ENCODE results near the gene TNFRSF8. TPM values are rescaled to one million over a fixed set of nuclear protein-coding genes. Genes with fewer than 3 reads are reported as not detected.
A peak's percentile ranks its signal among the peaks of the same experiment; 100 is the strongest.

TNFRSF8 gene
- total RNA-seq, 1 donor from 2014 or later = 0.31 TPM

GRCh38 chr1:12051361-12051760 is 11.7 kb upstream of the TNFRSF8 start:
- Mint-ChIP-seq H3K9me3 (no peaks in the 10 kb centered on the region), H3K4me1 (peaks cover 13% of the 10 kb centered on the region), H3K27ac (no peak overlapping the region), H3K27me3 (ENCODE audit: low read depth) (no peaks in the 10 kb centered on the region), H3K36me3 (no peaks in the 10 kb centered on the region), H3K4me3 (no peak overlapping the region)
- no peak for DNase-seq (ENCODE audit: low spot score in 2 of 2, unreplicated experiment in 2 of 2)
- TF ChIP-seq, protein P1, sequence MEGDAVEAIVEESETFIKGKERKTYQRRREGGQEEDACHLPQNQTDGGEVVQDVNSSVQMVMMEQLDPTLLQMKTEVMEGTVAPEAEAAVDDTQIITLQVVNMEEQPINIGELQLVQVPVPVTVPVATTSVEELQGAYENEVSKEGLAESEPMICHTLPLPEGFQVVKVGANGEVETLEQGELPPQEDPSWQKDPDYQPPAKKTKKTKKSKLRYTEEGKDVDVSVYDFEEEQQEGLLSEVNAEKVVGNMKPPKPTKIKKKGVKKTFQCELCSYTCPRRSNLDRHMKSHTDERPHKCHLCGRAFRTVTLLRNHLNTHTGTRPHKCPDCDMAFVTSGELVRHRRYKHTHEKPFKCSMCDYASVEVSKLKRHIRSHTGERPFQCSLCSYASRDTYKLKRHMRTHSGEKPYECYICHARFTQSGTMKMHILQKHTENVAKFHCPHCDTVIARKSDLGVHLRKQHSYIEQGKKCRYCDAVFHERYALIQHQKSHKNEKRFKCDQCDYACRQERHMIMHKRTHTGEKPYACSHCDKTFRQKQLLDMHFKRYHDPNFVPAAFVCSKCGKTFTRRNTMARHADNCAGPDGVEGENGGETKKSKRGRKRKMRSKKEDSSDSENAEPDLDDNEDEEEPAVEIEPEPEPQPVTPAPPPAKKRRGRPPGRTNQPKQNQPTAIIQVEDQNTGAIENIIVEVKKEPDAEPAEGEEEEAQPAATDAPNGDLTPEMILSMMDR (IDR thresholded peaks at IDR 0.05; ENCODE audit: unreplicated experiment) = no peak

DNA sequence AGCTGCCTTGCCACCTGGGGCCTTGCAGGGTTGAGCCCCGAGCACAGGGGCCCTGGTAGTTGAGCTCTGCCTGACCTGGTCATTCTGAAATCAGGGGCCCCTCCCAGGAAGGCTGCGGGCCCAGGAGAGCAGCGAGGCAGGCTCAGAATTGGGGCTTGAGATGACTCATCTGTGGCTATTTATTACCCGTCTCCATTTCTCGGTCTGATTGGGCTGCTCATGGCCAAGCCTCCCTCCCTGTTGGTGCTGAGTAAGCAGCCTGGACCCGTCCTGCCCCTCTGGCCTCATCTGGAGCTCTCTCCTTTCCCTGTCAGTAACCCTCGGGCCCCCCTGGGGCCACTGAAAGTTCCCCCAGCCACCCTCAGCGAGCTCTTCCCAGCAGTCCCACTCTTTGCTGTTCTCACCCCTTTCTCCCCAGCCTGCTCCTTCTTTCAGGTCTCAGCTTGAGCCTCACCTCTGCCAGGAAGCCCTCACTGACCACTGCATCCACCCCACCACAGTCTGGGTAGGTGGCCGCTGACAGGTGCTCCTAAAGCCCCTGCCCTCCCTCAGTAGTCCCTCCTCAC is 11.0 kb upstream of the TNFRSF8 start:
- peak overlapping the region; percentile 13 for H3K4me3 Mint-ChIP-seq
- H3K27me3 Mint-ChIP-seq (ENCODE audit: low read depth) = no peaks in the 10 kb centered on the region
- TF ChIP-seq, protein P1 (IDR thresholded peaks at IDR 0.05; ENCODE audit: unreplicated experiment) = no peak
- H3K27ac Mint-ChIP-seq = peak overlapping the region; percentile 8
- H3K9me3 Mint-ChIP-seq = no peaks in the 10 kb centered on the region
- H3K4me1 Mint-ChIP-seq = peaks cover 13% of the 10 kb centered on the region
- no peak for DNase-seq (ENCODE audit: low spot score in 2 of 2, unreplicated experiment in 2 of 2)
- H3K36me3 Mint-ChIP-seq = no peaks in the 10 kb centered on the region

DNA sequence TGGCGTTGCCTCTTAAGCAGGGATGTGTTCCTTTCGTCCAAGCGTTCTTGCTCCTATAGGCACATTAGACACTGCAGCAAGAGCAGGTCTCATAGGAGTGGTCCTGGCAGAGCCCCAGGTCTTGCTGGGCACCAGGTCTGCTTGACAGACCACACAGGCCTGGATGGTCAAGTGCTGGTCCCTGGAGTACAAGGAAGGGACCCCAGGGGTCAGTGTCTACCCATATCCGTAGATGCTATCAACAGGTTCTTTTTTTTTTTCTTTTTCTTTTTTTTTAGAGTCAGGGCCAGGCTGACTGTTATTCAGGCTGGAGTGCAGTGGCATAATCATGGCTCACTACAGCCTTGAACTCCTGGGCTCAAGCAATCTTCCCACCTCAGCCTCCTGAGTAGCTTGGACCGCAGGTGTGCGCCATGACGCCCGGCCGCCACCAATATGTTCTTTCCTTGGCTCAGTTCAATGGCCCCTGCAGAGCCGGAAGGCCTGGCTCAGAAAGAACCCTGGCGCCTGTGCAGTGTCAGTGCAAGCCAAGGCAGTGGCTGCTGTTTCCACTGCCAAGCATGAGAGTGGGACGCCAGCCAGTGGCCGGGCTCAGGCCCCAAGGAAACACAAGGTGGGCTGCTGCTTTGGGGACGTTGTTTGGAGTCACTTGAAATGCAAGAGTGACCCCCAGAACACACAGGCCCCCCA is 10.0 kb upstream of the TNFRSF8 start:
- no peak for DNase-seq (ENCODE audit: low spot score in 2 of 2, unreplicated experiment in 2 of 2)

DNA sequence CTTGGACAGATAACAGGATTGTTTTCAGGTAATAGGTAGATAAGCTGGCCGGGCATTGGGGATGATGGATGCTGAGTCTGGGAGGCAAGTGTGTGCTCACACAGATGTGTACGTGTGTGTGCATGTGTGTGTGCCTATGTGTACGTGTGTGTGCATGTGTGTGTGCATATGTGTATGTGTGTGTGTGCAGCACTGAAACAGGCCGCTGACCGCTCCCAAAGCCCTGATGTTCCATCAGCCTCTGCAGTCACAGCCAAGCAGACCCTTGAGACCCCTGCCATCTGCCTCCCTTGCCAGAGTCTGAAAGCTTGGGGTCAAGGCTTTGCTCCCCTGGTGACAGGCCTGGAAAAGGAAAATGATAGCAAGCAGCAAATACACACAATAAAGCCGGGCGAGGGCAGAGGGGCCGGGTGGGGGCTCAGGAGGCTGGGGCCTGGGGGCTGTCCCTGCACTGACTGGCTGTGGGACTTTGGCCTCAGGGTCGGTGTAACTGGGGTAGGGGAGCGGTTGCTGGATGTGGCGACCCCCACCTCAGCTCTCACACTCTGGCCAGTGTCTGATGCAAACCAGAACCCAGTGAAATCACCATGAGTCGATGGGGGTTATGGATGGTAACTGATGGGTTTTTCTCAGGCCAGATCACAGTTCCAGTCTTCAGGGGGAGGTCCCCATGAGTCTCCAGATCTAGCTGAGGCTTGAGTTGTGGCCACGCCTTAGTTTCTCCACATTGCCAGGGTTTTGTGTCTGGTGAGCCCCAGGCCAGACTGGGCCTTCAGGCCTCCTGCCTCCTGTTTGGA is 9.2 kb upstream of the TNFRSF8 start:
- no peaks in the 10 kb centered on the region for H3K36me3 Mint-ChIP-seq
- H3K27me3 Mint-ChIP-seq (ENCODE audit: low read depth) = peaks cover 4% of the 10 kb centered on the region
- peaks cover 13% of the 10 kb centered on the region for H3K4me1 Mint-ChIP-seq
- DNase-seq (ENCODE audit: low spot score in 2 of 2, unreplicated experiment in 2 of 2) = no peak
- H3K4me3 Mint-ChIP-seq = no peak overlapping the region
- no peak overlapping the region for H3K27ac Mint-ChIP-seq
- TF ChIP-seq, protein P1 (IDR thresholded peaks at IDR 0.05; ENCODE audit: unreplicated experiment) = no peak
- no peaks in the 10 kb centered on the region for H3K9me3 Mint-ChIP-seq

More for the DNA sequence above, 10.0 kb upstream of the TNFRSF8 start:
- Mint-ChIP-seq H3K4me1 (peaks cover 13% of the 10 kb centered on the region), H3K4me3 (no peak overlapping the region), H3K36me3 (no peaks in the 10 kb centered on the region), H3K9me3 (no peaks in the 10 kb centered on the region), H3K27ac (peak overlapping the region; percentile 32), H3K27me3 (ENCODE audit: low read depth) (no peaks in the 10 kb centered on the region)
- TF ChIP-seq, protein P1 (IDR thresholded peaks at IDR 0.05; ENCODE audit: unreplicated experiment) = no peak

DNA sequence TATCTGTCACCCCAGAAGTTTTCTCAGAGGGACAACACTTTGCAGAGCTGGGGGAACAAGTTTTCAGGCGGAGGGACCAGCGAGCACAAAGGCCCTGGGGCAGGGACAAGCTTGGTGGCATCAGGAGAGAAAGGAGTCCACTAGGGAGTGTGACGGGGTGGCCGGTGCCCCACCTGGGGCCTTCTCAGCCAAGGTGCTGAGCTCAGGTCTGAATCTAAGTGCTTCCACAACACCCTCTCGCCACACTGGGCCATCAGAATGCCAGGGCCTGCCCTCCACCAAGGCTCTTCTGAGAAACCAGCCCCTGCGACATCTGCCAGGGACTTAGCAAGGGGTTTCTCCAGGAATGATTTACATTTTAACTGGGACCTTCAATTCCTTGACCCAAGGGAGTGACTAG is 7.8 kb upstream of the TNFRSF8 start:
- H3K4me1 Mint-ChIP-seq = peaks cover 13% of the 10 kb centered on the region
- H3K9me3 Mint-ChIP-seq = peaks cover 4% of the 10 kb centered on the region
- no peaks in the 10 kb centered on the region for H3K36me3 Mint-ChIP-seq
- H3K27me3 Mint-ChIP-seq (ENCODE audit: low read depth) = peaks cover 15% of the 10 kb centered on the region
- H3K4me3 Mint-ChIP-seq = no peak overlapping the region
- TF ChIP-seq, protein P1 (IDR thresholded peaks at IDR 0.05; ENCODE audit: unreplicated experiment) = no peak
- H3K27ac Mint-ChIP-seq = no peak overlapping the region
- no peak for DNase-seq (ENCODE audit: low spot score in 2 of 2, unreplicated experiment in 2 of 2)

Data from mesothelial cell of epicardium (in vitro differentiated cells).